HUES48 (cell line): ENCODE results near the gene CCHCR1.
"Not testable (repeated sequence)": the region's sequence is repeated elsewhere in the genome, so short reads cannot be mapped to it uniquely, and the experiment has no call there.

ENCODE experiments used
- H3K27ac ChIP-seq: one replicate; pipeline ENCODE4 v1.7.0; 2013; ENCODE audit warnings: low read depth, low read length, inconsistent platforms
- H3K27me3 ChIP-seq: 2 replicates; pipeline ENCODE4 v1.6.1; 2013; ENCODE audit warnings: mild to moderate bottlenecking, low read length; ENCODE audit not compliant: control insufficient read depth, insufficient read depth
- H3K36me3 ChIP-seq: 2 replicates; pipeline ENCODE4 v1.6.1; 2013; ENCODE audit warnings: low read length; ENCODE audit not compliant: control insufficient read depth, insufficient read depth
- H3K4me1 ChIP-seq: 2 replicates; pipeline ENCODE4 v1.6.1; 2013; ENCODE audit warnings: mild to moderate bottlenecking, low read length; ENCODE audit not compliant: control insufficient read depth, insufficient read depth
- H3K4me3 ChIP-seq: 2 replicates; pipeline ENCODE4 v1.5.1; 2013; ENCODE audit warnings: mild to moderate bottlenecking, low read depth, low read length
- H3K9ac ChIP-seq: 2 replicates; pipeline ENCODE4 v1.6.1; 2013; ENCODE audit warnings: mild to moderate bottlenecking, low read depth, low read length, moderate library complexity
- H3K9me3 ChIP-seq: 2 replicates; pipeline ENCODE4 v1.6.1; 2013; ENCODE audit warnings: low read length; ENCODE audit not compliant: control insufficient read depth, insufficient read depth

The CCHCR1 gene, protein sequence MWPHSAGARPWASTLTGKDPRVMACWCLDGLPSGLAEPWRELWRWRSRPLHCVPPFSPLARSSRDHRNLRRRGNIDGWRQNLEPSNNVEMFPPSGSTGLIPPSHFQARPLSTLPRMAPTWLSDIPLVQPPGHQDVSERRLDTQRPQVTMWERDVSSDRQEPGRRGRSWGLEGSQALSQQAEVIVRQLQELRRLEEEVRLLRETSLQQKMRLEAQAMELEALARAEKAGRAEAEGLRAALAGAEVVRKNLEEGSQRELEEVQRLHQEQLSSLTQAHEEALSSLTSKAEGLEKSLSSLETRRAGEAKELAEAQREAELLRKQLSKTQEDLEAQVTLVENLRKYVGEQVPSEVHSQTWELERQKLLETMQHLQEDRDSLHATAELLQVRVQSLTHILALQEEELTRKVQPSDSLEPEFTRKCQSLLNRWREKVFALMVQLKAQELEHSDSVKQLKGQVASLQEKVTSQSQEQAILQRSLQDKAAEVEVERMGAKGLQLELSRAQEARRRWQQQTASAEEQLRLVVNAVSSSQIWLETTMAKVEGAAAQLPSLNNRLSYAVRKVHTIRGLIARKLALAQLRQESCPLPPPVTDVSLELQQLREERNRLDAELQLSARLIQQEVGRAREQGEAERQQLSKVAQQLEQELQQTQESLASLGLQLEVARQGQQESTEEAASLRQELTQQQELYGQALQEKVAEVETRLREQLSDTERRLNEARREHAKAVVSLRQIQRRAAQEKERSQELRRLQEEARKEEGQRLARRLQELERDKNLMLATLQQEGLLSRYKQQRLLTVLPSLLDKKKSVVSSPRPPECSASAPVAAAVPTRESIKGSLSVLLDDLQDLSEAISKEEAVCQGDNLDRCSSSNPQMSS

GRCh38 chr6:31157513-31158139, at the start of gene CCHCR1:
Gene CCHCR1, minus strand, starts transcription at chr6:31157802. Its CDS starts 202 bp downstream, at chr6:31157600.
- peak within 1 kb of the TSS; percentile 73 for H3K4me3 ChIP-seq
- H3K9me3 ChIP-seq: no peaks in the 10 kb centered on the region
- peak within 1 kb of the TSS; percentile 73 for H3K27ac ChIP-seq
- H3K27me3 ChIP-seq: no peaks in the 10 kb centered on the region
- peaks cover 24% of the 10 kb centered on the region for H3K4me1 ChIP-seq
- no peak within 1 kb of the TSS for H3K9ac ChIP-seq
- peaks cover 37% of the 10 kb centered on the region for H3K36me3 ChIP-seq

DNA sequence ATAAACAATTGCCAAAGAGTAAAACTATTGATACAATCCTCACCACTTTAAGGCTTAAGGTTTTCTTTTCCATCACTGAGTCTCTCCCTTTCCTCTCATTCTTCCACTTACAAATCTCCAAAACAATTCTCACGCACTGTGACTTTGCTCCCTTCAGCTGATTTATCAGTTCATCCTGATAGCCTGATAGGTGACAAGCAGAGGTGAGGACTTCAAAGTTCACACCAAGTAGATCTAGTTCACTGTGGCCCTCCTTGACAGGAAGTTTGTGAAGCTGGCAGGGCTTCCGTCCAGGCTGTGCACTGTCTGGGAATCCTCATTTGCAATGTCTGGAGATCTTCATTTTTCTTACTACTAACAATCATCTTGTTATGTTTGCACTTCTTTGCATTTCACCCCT, 48.0 kb upstream of the CCHCR1 start:
- peaks cover 20% of the 10 kb centered on the region for H3K4me1 ChIP-seq
- H3K27ac ChIP-seq: no peak overlapping the region
- H3K9ac ChIP-seq: no peak overlapping the region
- no peak overlapping the region for H3K4me3 ChIP-seq
- no peaks in the 10 kb centered on the region for H3K9me3 ChIP-seq
- H3K27me3 ChIP-seq: no peaks in the 10 kb centered on the region
- H3K36me3 ChIP-seq: no peaks in the 10 kb centered on the region

DNA sequence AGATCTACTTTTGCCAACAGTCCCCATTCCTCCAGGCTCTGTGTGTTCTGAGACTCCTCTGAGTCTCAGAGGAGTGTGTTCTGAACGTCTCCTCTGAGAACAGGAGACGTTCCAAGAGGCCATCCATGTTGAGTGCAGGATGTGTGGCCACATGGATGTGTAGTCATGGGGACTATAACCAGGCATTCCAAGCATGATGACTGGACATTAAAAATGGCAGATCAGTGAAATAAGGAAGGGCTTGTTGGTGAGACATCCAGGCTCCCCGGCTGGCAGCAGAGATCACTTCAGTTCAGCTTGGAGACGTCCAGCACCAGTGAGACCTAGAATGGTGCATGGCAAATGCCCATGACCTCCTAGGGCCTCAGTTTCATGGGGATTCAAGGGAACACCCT, 47.1 kb upstream of the CCHCR1 start:
- H3K36me3 ChIP-seq: no peaks in the 10 kb centered on the region
- H3K9ac ChIP-seq: no peak overlapping the region
- no peaks in the 10 kb centered on the region for H3K27me3 ChIP-seq
- H3K9me3 ChIP-seq: no peaks in the 10 kb centered on the region
- H3K4me1 ChIP-seq: peaks cover 20% of the 10 kb centered on the region
- H3K4me3 ChIP-seq: no peak overlapping the region
- H3K27ac ChIP-seq: no peak overlapping the region

- H3K4me1 ChIP-seq: peaks cover 20% of the 10 kb centered on the region
- H3K9ac ChIP-seq: peak overlapping the region; percentile 60
- H3K9me3 ChIP-seq: no peaks in the 10 kb centered on the region
- H3K27ac ChIP-seq: peak overlapping the region; percentile 77
- H3K4me3 ChIP-seq: no peak overlapping the region; the same call in 1 of the 2 replicates
- H3K36me3 ChIP-seq: no peaks in the 10 kb centered on the region
- no peaks in the 10 kb centered on the region for H3K27me3 ChIP-seq
These were observed 45.9 kb upstream of the CCHCR1 start for GRCh38 chr6:31203345-31203979.

GRCh38 chr6:31202259-31203166, 44.9 kb upstream of the CCHCR1 start:
- Histone ChIP-seq H3K27me3 (no peaks in the 10 kb centered on the region), H3K27ac (peak overlapping the region; percentile 77), H3K4me1 (peaks cover 20% of the 10 kb centered on the region), H3K4me3 (no peak overlapping the region), H3K36me3 (no peaks in the 10 kb centered on the region), H3K9ac (no peak overlapping the region), H3K9me3 (no peaks in the 10 kb centered on the region)

DNA sequence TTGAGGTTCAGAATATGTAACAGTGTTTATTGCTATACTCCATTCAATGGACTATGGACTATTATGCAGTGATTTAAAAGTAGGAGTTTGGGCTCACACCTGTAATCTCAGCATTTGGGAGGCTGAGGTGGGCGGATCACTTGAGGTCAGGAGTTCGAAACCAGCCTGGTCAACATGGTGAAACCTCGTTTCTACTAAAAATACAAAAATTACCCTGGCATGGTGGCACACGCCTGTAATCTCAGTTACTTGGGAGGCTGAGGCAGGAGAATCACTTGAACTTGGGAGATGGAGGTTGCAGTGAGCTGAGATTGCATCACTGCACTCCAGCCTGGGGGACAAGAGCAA, 41.5 kb upstream of the CCHCR1 start:
- not testable (repeated sequence) for H3K27ac ChIP-seq, H3K4me3 ChIP-seq, H3K9me3 ChIP-seq, H3K9ac ChIP-seq, H3K36me3 ChIP-seq, H3K27me3 ChIP-seq
- H3K4me1 ChIP-seq: peaks cover 18% of the 10 kb centered on the region

DNA sequence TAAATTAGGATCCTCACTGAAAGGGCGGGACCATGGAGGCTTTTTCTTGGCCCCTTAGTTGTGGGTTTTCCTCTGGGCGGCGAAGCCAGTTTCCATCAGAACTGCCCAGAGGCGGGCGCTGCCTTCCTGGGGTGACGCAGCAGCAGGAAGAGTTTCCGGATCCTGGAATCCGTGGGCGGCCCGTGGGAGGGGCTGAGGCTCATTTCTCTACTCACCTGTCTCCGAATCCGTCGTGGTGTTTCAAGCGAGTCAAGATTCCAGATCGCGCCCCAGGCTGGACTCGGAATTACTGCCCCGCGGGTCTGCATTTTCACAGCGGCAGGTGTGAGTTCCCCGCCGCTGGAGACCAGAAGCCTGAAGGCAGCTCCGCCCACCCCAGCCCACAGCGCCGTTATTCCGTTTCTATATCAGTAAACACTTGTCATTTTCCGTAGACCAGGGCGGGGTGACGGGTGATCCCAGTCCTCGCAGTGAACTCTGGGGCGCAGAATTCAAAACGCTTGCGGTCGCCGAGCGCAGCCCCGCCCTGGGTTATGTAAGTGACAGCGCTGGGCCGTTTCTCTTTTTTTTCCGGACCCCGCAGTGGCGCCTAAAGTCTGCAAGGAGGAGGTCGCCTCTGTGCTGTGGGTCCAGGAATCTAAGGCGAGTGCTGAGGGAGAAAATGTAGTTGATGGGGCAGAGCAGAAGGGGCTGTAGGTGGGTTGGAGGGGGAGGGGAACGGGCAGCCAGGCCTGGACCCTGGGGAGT, 40.1 kb upstream of the CCHCR1 start:
- Histone ChIP-seq H3K9me3 (no peaks in the 10 kb centered on the region), H3K4me3 (peak overlapping the region; percentile 82)

DNA sequence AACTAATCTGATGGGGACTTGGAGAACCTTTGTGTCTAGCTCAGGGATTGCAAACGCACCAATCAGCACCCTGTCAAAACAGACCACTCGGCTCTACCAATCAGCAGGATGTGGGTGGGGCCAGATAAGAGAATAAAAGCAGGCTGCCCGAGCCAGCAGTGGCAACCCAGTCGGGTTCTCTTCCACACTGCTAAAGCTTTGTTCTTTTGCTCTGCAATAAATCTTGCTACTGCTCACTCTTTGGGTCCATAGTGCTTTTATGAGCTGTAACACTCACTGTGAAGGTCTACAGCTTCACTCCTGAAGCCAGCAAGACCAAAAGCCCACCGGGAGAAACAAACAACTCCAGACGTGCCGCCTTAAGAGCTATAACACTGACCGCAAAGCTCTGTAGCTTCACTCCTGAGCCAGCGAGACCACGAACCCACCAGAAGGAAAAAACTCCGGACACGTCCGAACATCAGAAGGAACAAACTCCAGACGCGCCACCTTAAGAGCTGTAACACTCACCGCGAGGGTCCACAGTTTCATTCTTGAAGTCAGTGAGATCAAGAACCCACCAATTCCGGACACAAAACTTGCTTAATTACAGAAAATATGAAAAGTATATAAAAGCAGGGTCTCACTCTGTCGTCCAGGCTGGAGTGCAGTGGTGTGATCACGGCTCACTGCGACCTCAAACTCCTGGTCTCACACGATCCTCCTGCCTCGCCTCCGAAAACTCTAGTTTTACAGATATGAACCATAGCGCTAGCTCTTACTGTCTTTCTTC, 38.8 kb upstream of the CCHCR1 start:
- not testable (repeated sequence) for H3K4me1 ChIP-seq, H3K27ac ChIP-seq, H3K9ac ChIP-seq, H3K36me3 ChIP-seq, H3K4me3 ChIP-seq, H3K27me3 ChIP-seq, H3K9me3 ChIP-seq

More for the DNA sequence above, 40.1 kb upstream of the CCHCR1 start:
- Histone ChIP-seq H3K4me1 (peaks cover 5% of the 10 kb centered on the region), H3K36me3 (no peaks in the 10 kb centered on the region), H3K27me3 (no peaks in the 10 kb centered on the region), H3K27ac (peak overlapping the region; percentile 74), H3K9ac (no peak overlapping the region)

DNA sequence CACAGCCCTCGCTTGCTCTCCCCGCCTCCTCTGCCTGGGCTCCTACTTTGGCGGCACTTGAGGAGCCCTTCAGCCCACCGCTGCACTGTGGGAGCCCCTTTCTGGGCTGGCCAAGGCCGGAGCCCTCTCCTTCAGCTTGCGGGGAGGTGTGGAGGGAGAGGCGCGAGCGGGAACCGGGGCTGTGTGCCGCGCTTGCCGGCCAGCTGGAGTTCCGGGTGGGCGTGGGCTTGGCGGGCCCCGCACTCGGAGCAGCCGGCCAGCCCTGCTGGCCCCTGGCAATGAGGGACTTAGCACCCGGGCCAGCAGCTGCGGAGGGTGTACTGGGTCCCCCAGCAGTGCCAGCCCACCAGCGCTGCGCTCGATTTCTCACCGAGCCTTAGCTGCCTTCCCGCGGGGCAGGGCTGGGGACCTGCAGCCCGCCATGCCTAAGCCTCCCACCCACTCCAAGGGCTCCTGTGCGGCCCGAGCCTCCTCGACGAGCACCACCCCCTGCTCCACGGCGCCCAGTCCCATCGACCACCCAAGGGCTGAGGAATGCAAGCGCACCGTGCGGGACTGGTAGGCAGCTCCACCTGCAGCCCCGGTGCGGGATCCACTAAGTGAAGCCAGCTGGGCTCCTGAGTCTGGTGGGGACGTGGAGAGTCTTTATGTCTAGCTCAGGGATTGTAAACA, 37.8 kb upstream of the CCHCR1 start:
- H3K4me1 ChIP-seq, H3K27me3 ChIP-seq, H3K9me3 ChIP-seq, H3K27ac ChIP-seq, H3K36me3 ChIP-seq, H3K9ac ChIP-seq, H3K4me3 ChIP-seq: not testable (repeated sequence)
